ENCODE results near the gene C17orf67.

Gene C17orf67

GRCh38 chr17:56754523-56755208 is 79.1 kb downstream of the C17orf67 start:
- H3K79me2 ChIP-seq (ENCODE audit: insufficient read depth, low read length) = no peaks in the 10 kb centered on the region
- H3K4me2 ChIP-seq (ENCODE audit: low read depth, low read length, poor library complexity, severe bottlenecking) = no peak overlapping the region
- H2AFZ ChIP-seq (ENCODE audit: low read depth, low read length, severe bottlenecking) = no peak overlapping the region
- no peak overlapping the region for H3K27ac ChIP-seq (ENCODE audit: low read depth, low read length)
- H3K4me3 ChIP-seq (ENCODE audit: insufficient read depth, low read length, poor library complexity, severe bottlenecking) = no peak overlapping the region
- H4K20me1 ChIP-seq (ENCODE audit: low read depth, low read length) = no peaks in the 10 kb centered on the region
- H3K36me3 ChIP-seq (ENCODE audit: low read length) = no peaks in the 10 kb centered on the region
- H3K9me3 ChIP-seq (ENCODE audit: insufficient read depth, low read length) = no peaks in the 10 kb centered on the region
- H3F3A ChIP-seq (ENCODE audit: insufficient read depth) = no peaks in the 10 kb centered on the region
- no peak for TF ChIP-seq EZH2phosphoT487 (conservative IDR thresholded peaks at IDR 0.05; ENCODE audit: low read length)
- no peak for TF ChIP-seq CTCF (IDR thresholded peaks at IDR 0.05; ENCODE audit: insufficient read depth, low read length, poor library complexity, severe bottlenecking)
- no peaks in the 10 kb centered on the region for H3K9me2 ChIP-seq (replicated peaks; ENCODE audit: insufficient read depth, low read length)
- H3K27me3 ChIP-seq (ENCODE audit: low read length) = no peaks in the 10 kb centered on the region
- no peak overlapping the region for H3K9ac ChIP-seq (ENCODE audit: low read length)

GRCh38 chr17:56752263-56752836 is 81.4 kb downstream of the C17orf67 start:
- no peaks in the 10 kb centered on the region for H3K9me2 ChIP-seq (replicated peaks; ENCODE audit: insufficient read depth, low read length)
- H2AFZ ChIP-seq (ENCODE audit: low read depth, low read length, severe bottlenecking) = no peak overlapping the region
- H3K4me2 ChIP-seq (ENCODE audit: low read depth, low read length, poor library complexity, severe bottlenecking) = no peak overlapping the region
- H4K20me1 ChIP-seq (ENCODE audit: low read depth, low read length) = no peaks in the 10 kb centered on the region
- no peaks in the 10 kb centered on the region for H3K36me3 ChIP-seq (ENCODE audit: low read length)
- H3K27me3 ChIP-seq (ENCODE audit: low read length) = no peaks in the 10 kb centered on the region
- H3K9me3 ChIP-seq (ENCODE audit: insufficient read depth, low read length) = no peaks in the 10 kb centered on the region
- no peak for TF ChIP-seq CTCF (IDR thresholded peaks at IDR 0.05; ENCODE audit: insufficient read depth, low read length, poor library complexity, severe bottlenecking)
- no peak for TF ChIP-seq EZH2phosphoT487 (conservative IDR thresholded peaks at IDR 0.05; ENCODE audit: low read length)
- H3K27ac ChIP-seq (ENCODE audit: low read depth, low read length) = no peak overlapping the region
- no peaks in the 10 kb centered on the region for H3K79me2 ChIP-seq (ENCODE audit: insufficient read depth, low read length)
- H3F3A ChIP-seq (ENCODE audit: insufficient read depth) = no peaks in the 10 kb centered on the region
- H3K4me3 ChIP-seq (ENCODE audit: insufficient read depth, low read length, poor library complexity, severe bottlenecking) = no peak overlapping the region
- no peak overlapping the region for H3K9ac ChIP-seq (ENCODE audit: low read length)

GRCh38 chr17:56751145-56751738 is 82.5 kb downstream of the C17orf67 start:
- Histone ChIP-seq H3K4me3 (ENCODE audit: insufficient read depth, low read length, poor library complexity, severe bottlenecking) (no peak overlapping the region), H3K9me2 (replicated peaks; ENCODE audit: insufficient read depth, low read length) (no peaks in the 10 kb centered on the region), H3K27ac (ENCODE audit: low read depth, low read length) (no peak overlapping the region), H2AFZ (ENCODE audit: low read depth, low read length, severe bottlenecking) (no peak overlapping the region), H3K9ac (ENCODE audit: low read length) (no peak overlapping the region), H4K20me1 (ENCODE audit: low read depth, low read length) (no peaks in the 10 kb centered on the region), H3K79me2 (ENCODE audit: insufficient read depth, low read length) (no peaks in the 10 kb centered on the region), H3K36me3 (ENCODE audit: low read length) (no peaks in the 10 kb centered on the region), H3K4me2 (ENCODE audit: low read depth, low read length, poor library complexity, severe bottlenecking) (no peak overlapping the region), H3K9me3 (ENCODE audit: insufficient read depth, low read length) (no peaks in the 10 kb centered on the region), H3K27me3 (ENCODE audit: low read length) (no peaks in the 10 kb centered on the region), H3F3A (ENCODE audit: insufficient read depth) (no peaks in the 10 kb centered on the region)
- no peak for TF ChIP-seq EZH2phosphoT487 (conservative IDR thresholded peaks at IDR 0.05; ENCODE audit: low read length)

- Histone ChIP-seq H3K27ac (ENCODE audit: low read depth, low read length) (no peak overlapping the region), H3K9me2 (replicated peaks; ENCODE audit: insufficient read depth, low read length) (no peaks in the 10 kb centered on the region), H4K20me1 (ENCODE audit: low read depth, low read length) (no peaks in the 10 kb centered on the region), H3K79me2 (ENCODE audit: insufficient read depth, low read length) (no peaks in the 10 kb centered on the region), H3K4me3 (ENCODE audit: insufficient read depth, low read length, poor library complexity, severe bottlenecking) (no peak overlapping the region), H3K4me2 (ENCODE audit: low read depth, low read length, poor library complexity, severe bottlenecking) (no peak overlapping the region), H3K27me3 (ENCODE audit: low read length) (0 out of 2 replicates have a peak, but pooled peaks cover 5% of the 10 kb centered on the region), H3K9me3 (ENCODE audit: insufficient read depth, low read length) (no peaks in the 10 kb centered on the region), H3K36me3 (ENCODE audit: low read length) (no peaks in the 10 kb centered on the region), H3F3A (ENCODE audit: insufficient read depth) (no peaks in the 10 kb centered on the region), H2AFZ (ENCODE audit: low read depth, low read length, severe bottlenecking) (no peak overlapping the region), H3K9ac (ENCODE audit: low read length) (no peak overlapping the region)
- no peak for TF ChIP-seq CTCF (IDR thresholded peaks at IDR 0.05; ENCODE audit: insufficient read depth, low read length, poor library complexity, severe bottlenecking)
- TF ChIP-seq EZH2phosphoT487 (conservative IDR thresholded peaks at IDR 0.05; ENCODE audit: low read length) = no peak
Observed at GRCh38 chr17:56744721-56745120, 89.0 kb downstream of the C17orf67 start.
